Measurements from ENCODE around the gene HLCS. TPM values are rescaled to one million over a fixed set of nuclear protein-coding genes. Genes with fewer than 3 reads are reported as not detected.
A peak's percentile ranks its signal among the peaks of the same experiment; 100 is the strongest.

The HLCS gene
- polyA plus RNA-seq, 1 of the 3 experiments (the other 2 are of a cell fraction), result 13.0 TPM

DNA sequence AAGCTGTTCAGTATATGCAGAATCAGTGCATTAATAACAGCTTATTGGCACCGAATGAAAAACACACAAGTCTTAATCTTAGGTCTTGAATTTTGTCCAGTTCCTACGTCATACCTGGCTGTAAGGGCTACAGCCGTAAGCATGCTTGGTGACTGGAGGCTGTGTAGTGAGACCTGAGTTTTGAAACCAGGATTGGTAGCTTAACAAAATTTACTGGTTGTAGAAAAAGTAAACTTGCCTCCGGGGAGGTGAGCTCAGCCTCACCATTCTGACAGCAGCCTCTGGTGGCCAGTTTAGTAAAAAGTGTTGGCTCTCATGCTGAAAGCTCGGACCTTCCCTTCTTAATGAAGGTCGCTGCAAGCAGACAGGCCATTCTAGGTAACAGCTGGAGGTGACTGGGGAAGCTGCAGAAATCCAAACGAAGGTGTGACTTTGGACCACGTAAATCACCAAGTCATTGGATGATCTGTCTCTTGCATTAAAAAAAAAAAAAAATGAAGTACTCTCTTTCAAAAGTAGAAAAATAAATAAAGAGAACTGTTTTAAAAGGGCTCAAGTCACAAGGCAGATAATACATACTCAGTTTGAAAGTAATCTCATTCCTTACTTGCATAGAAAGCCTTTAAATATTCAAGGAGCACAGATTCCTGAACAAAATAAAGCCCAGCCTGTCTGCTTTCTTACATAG, 48.9 kb downstream of the HLCS start:
- no peak overlapping the region for H3K27ac ChIP-seq (ENCODE audit: low read depth in 2 of 2, low read length in 1 of 2)

More for the DNA sequence above, 48.9 kb downstream of the HLCS start:
- no peak for TF ChIP-seq RXRA (IDR thresholded peaks at IDR 0.05; ENCODE audit: borderline replicate concordance, low read depth)
- TF ChIP-seq, protein P1, sequence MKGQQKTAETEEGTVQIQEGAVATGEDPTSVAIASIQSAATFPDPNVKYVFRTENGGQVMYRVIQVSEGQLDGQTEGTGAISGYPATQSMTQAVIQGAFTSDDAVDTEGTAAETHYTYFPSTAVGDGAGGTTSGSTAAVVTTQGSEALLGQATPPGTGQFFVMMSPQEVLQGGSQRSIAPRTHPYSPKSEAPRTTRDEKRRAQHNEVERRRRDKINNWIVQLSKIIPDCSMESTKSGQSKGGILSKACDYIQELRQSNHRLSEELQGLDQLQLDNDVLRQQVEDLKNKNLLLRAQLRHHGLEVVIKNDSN (IDR thresholded peaks at IDR 0.05; ENCODE audit: borderline replicate concordance, low read depth), result no peak
- no peak for TF ChIP-seq TEAD4 (IDR thresholded peaks at IDR 0.05; ENCODE audit: borderline replicate concordance, insufficient read depth)
- TF ChIP-seq GABPA (IDR thresholded peaks at IDR 0.05; ENCODE audit: low read depth), result no peak
- TF ChIP-seq POLR2AphosphoS5 (IDR thresholded peaks at IDR 0.05; ENCODE audit: low read depth, low read length), result no peak
- TF ChIP-seq EZH2phosphoT487 (IDR thresholded peaks at IDR 0.05; ENCODE audit: borderline replicate concordance, low read depth), result no peak
- TF ChIP-seq NRF1 (IDR thresholded peaks at IDR 0.05; ENCODE audit: low read depth, low read length), result no peak
- no peak for TF ChIP-seq CHD2 (IDR thresholded peaks at IDR 0.05; ENCODE audit: low read length, partially characterized antibody)
- TF ChIP-seq GATA2 (CRISPR knock-in tag; IDR thresholded peaks at IDR 0.05), result no peak
- TF ChIP-seq USF2 (IDR thresholded peaks at IDR 0.05; ENCODE audit: borderline replicate concordance, low read depth, low read length), result no peak
- no peak for TF ChIP-seq PBX3 (IDR thresholded peaks at IDR 0.05)
- TF ChIP-seq FOSL2 (IDR thresholded peaks at IDR 0.05; ENCODE audit: borderline replicate concordance, low read depth), result no peak
- peak; percentile 48 for TF ChIP-seq RAD21 (IDR thresholded peaks at IDR 0.05; ENCODE audit: low read length)
- peak; percentile 33 for TF ChIP-seq SMC3 (IDR thresholded peaks at IDR 0.05; ENCODE audit: low read depth, low read length)
- no peak for TF ChIP-seq ELF1 (IDR thresholded peaks at IDR 0.05)
- TF ChIP-seq NFIC (IDR thresholded peaks at IDR 0.05; ENCODE audit: borderline replicate concordance), result no peak
- no peak for TF ChIP-seq RFX5 (IDR thresholded peaks at IDR 0.05; ENCODE audit: low read length)
- no peak for TF ChIP-seq FOXM1 (IDR thresholded peaks at IDR 0.05; ENCODE audit: low read depth)
- no peak for TF ChIP-seq RCOR1 (IDR thresholded peaks at IDR 0.05; ENCODE audit: low read length)
- TF ChIP-seq, protein P2, sequence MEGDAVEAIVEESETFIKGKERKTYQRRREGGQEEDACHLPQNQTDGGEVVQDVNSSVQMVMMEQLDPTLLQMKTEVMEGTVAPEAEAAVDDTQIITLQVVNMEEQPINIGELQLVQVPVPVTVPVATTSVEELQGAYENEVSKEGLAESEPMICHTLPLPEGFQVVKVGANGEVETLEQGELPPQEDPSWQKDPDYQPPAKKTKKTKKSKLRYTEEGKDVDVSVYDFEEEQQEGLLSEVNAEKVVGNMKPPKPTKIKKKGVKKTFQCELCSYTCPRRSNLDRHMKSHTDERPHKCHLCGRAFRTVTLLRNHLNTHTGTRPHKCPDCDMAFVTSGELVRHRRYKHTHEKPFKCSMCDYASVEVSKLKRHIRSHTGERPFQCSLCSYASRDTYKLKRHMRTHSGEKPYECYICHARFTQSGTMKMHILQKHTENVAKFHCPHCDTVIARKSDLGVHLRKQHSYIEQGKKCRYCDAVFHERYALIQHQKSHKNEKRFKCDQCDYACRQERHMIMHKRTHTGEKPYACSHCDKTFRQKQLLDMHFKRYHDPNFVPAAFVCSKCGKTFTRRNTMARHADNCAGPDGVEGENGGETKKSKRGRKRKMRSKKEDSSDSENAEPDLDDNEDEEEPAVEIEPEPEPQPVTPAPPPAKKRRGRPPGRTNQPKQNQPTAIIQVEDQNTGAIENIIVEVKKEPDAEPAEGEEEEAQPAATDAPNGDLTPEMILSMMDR (IDR thresholded peaks at IDR 0.05), result peak; percentile 47
- no peak for TF ChIP-seq MEF2A (IDR thresholded peaks at IDR 0.05; ENCODE audit: borderline replicate concordance, low read depth)
- TF ChIP-seq EP300 (IDR thresholded peaks at IDR 0.05; ENCODE audit: borderline replicate concordance in 1 of 2, low read depth in 1 of 2, low read length in 1 of 2), result no peak
- TF ChIP-seq TAF1 (IDR thresholded peaks at IDR 0.05; ENCODE audit: borderline replicate concordance, low read depth, low read length), result no peak
- TF ChIP-seq TCF12 (IDR thresholded peaks at IDR 0.05), result no peak
- TF ChIP-seq MXI1 (IDR thresholded peaks at IDR 0.05; ENCODE audit: low read depth, low read length), result no peak
- Histone ChIP-seq H3K27me3 (ENCODE audit: insufficient read depth) (no peaks in the 10 kb centered on the region), H3K4me1 (ENCODE audit: control insufficient read depth in 1 of 2, insufficient read depth in 2 of 2, low read depth in 1 of 2, low read length in 1 of 2) (no peaks in the 10 kb centered on the region; a peak in 1 of 4 replicates), H3K4me2 (no peak overlapping the region), H3K36me3 (replicated peaks in 1 of 2; ENCODE audit: control insufficient read depth in 1 of 2, insufficient read depth in 2 of 2, low read length in 1 of 2) (peaks cover 0 to 8% of the 10 kb centered on the region in 2 experiments), H3K9ac (no peak overlapping the region), H3K9me2 (no peaks in the 10 kb centered on the region), H3K4me3 (ENCODE audit: low read depth in 2 of 2, low read length in 1 of 2) (no peak overlapping the region), H2AFZ (ENCODE audit: low read depth) (no peak overlapping the region), H3K79me2 (ENCODE audit: insufficient read depth) (peaks cover 3% of the 10 kb centered on the region; the same call in 1 of the 2 replicates), H3F3A (replicated peaks; ENCODE audit: insufficient read depth) (no peaks in the 10 kb centered on the region), H3K9me3 (no peaks in the 10 kb centered on the region), H4K20me1 (ENCODE audit: insufficient read depth) (no peaks in the 10 kb centered on the region)
- 82% methylated on average over 8 of the region's 8 CpGs for WGBS (ENCODE audit: low lambda C conversion rate)
- ChIA-PET CTCF (interaction anchor here (0.7 to 2.9 kb wide), 7 partner anchors 10 to 414 kb away, joined by 3 to 17 read pairs (median 4); no protein-coding TSS in a partner anchor), POLR2A (no interaction called here)
- DNase-seq, result no peak
